IMR-90 (cell line): ENCODE results near the gene EEF1AKMT1. TPM values are rescaled to one million over a fixed set of nuclear protein-coding genes. Genes with fewer than 3 reads are reported as not detected.

Source experiments
- ATAC-seq: fragments of 200-7000 bp; cut with Tn5 transposase; 2 replicates; pipeline ENCODE4 v1.9.1; 2020; ENCODE audit warnings: low read depth, mild to moderate bottlenecking, moderate library complexity
- BruUV-seq: library from RNA; stranded (reverse); fragments of 400-500 nt; replicated peaks from 2 replicates; lab custom pipeline; 2021; lab: Mats Ljungman, UMichigan
- CTCF ChIA-PET: fragments of 300-600 bp; formaldehyde crosslinking; extraction: SDS; loops from one replicate; lab custom pipeline; 2021; ENCODE audit warnings: antibody characterized with exemption; lab: Yijun Ruan, JAX
- POLR2A ChIA-PET: fragments of 300-600 bp; sonication (Branson Sonifier 250); formaldehyde crosslinking; loops from one replicate; lab custom pipeline; 2022; ENCODE audit warnings: antibody characterized with exemption; ENCODE audit not compliant: unreplicated experiment; lab: Charles Lee
- DNase-seq: peaks from one replicate; pipeline ENCODE4 v3.0.0; 2013
- H2AFZ ChIP-seq: replicated peaks from 2 replicates; pipeline ENCODE3; 2013; ENCODE audit warnings: low read length, mild to moderate bottlenecking; ENCODE audit not compliant: poor library complexity
- H2AK5ac ChIP-seq: 2 replicates; pipeline ENCODE4 v1.6.1; 2013; ENCODE audit warnings: low read depth, low read length, inconsistent platforms
- H2AK9ac ChIP-seq: replicated peaks from 2 replicates; pipeline ENCODE3; 2013; ENCODE audit warnings: mild to moderate bottlenecking, low read depth, low read length, moderate library complexity; ENCODE audit not compliant: poor library complexity
- H2BK120ac ChIP-seq: 2 replicates; pipeline ENCODE4 v1.6.1; 2013; ENCODE audit warnings: low read depth, low read length, inconsistent platforms
- H2BK15ac ChIP-seq: 3 replicates; pipeline ENCODE4 v1.6.1; 2013; ENCODE audit warnings: low read depth, low read length, inconsistent platforms
- H2BK20ac ChIP-seq: 2 replicates; pipeline ENCODE4 v1.6.1; 2013; ENCODE audit warnings: low read depth, mild to moderate bottlenecking, inconsistent platforms, low read length, moderate library complexity
- H2BK5ac ChIP-seq: 2 replicates; pipeline ENCODE4 v1.6.1; 2013; ENCODE audit warnings: mild to moderate bottlenecking, low read depth, low read length, inconsistent platforms; ENCODE audit not compliant: poor library complexity, severe bottlenecking
- H3K14ac ChIP-seq: replicated peaks from 2 replicates; pipeline ENCODE4 v1.6.1; 2013; ENCODE audit warnings: low read depth, low read length, inconsistent platforms
- H3K18ac ChIP-seq: 2 replicates; pipeline ENCODE4 v1.6.1; 2013; ENCODE audit warnings: low read depth, low read length, control low read depth
- H3K23ac ChIP-seq: 2 replicates; pipeline ENCODE4 v1.6.1; 2013; ENCODE audit warnings: low read depth, low read length, inconsistent platforms
- H3K27ac ChIP-seq: 2 replicates; pipeline ENCODE4 v1.5.1; 2013; ENCODE audit warnings: mild to moderate bottlenecking, control low read depth, low read length; ENCODE audit not compliant: insufficient read depth
- H3K27me3 ChIP-seq: 2 replicates; pipeline ENCODE4 v1.6.1; 2013; ENCODE audit warnings: low read length; ENCODE audit not compliant: control insufficient read depth, insufficient read depth
- H3K36me3 ChIP-seq: 2 replicates; pipeline ENCODE4 v1.6.1; 2013; ENCODE audit warnings: low read length, mixed read lengths; ENCODE audit not compliant: control insufficient read depth, insufficient read depth
- H3K4ac ChIP-seq: 2 replicates; pipeline ENCODE4 v1.6.1; 2013; ENCODE audit warnings: low read depth, low read length, inconsistent platforms
- H3K4me1 ChIP-seq: 2 replicates; pipeline ENCODE4 v1.6.1; 2013; ENCODE audit warnings: low read length, mixed read lengths; ENCODE audit not compliant: control insufficient read depth, insufficient read depth
- H3K4me2 ChIP-seq: 2 replicates; pipeline ENCODE4 v1.6.1; 2013; ENCODE audit warnings: low read depth, mild to moderate bottlenecking, control low read depth, low read length, moderate library complexity
- H3K4me3 ChIP-seq: 2 replicates; pipeline ENCODE4 v1.5.1; 2013; ENCODE audit warnings: low read depth, mild to moderate bottlenecking, control low read depth, low read length, moderate library complexity; ENCODE audit not compliant: insufficient read depth
- H3K56ac ChIP-seq: 2 replicates; pipeline ENCODE4 v1.6.1; 2013; ENCODE audit warnings: low read length, inconsistent platforms; ENCODE audit not compliant: insufficient read depth; ENCODE audit errors: extremely low read depth
- H3K79me1 ChIP-seq, 2 experiments: 2 replicates each; pipeline ENCODE4 v1.6.1; 2013; ENCODE audit warnings: low read length in 2 of 2, inconsistent platforms in 1 of 2, low read depth in 1 of 2
- H3K9ac ChIP-seq: 2 replicates; pipeline ENCODE4 v1.6.1; 2013; ENCODE audit warnings: low read depth, low read length, control low read depth
- H3K9me1 ChIP-seq: 2 replicates; pipeline ENCODE4 v1.6.1; 2013; ENCODE audit warnings: low read length, inconsistent platforms; ENCODE audit not compliant: insufficient read depth
- H3K9me3 ChIP-seq: 2 replicates; pipeline ENCODE4 v1.6.1; 2013; ENCODE audit warnings: low read length; ENCODE audit not compliant: control insufficient read depth, insufficient read depth
- H4K20me1 ChIP-seq: 2 replicates; pipeline ENCODE4 v1.6.1; 2013; ENCODE audit warnings: low read length, inconsistent platforms; ENCODE audit not compliant: insufficient read depth
- H4K5ac ChIP-seq: 2 replicates; pipeline ENCODE4 v1.6.1; 2013; ENCODE audit warnings: mild to moderate bottlenecking, low read depth, low read length, control low read depth
- H4K8ac ChIP-seq, 2 experiments: 2 replicates each; pipeline ENCODE4 v1.6.1; 2013; ENCODE audit warnings: low read depth in 2 of 2, low read length in 2 of 2, control low read depth in 1 of 2, inconsistent platforms in 1 of 2
- H4K91ac ChIP-seq: 2 replicates; pipeline ENCODE4 v1.6.1; 2013; ENCODE audit warnings: low read depth, low read length, inconsistent platforms; ENCODE audit not compliant: insufficient read depth
- FOS ChIP-seq: fragments of 150-350 bp; IDR thresholded peaks from 2 replicates; pipeline ENCODE4 v1.6.1; 2016; ENCODE audit warnings: low read depth, low read length
- MAZ ChIP-seq: IDR thresholded peaks from 2 replicates; pipeline ENCODE4 v1.6.1; 2012; ENCODE audit warnings: low read depth, mild to moderate bottlenecking, low read length, improper control_type of control experiment, moderate library complexity, borderline replicate concordance
- RAD21 ChIP-seq: IDR thresholded peaks from 2 replicates; pipeline ENCODE4 v1.6.1; 2012; ENCODE audit warnings: low read length, improper control_type of control experiment
- RFX5 ChIP-seq: IDR thresholded peaks from 2 replicates; pipeline ENCODE4 v1.8.0; 2012; ENCODE audit warnings: low read depth, mild to moderate bottlenecking, low read length, moderate library complexity
- WGBS, 2 experiments: methylation state at CpG; one replicate each; pipeline versions ENCODE4 v1.1.5 to v1.1.7; 2013; ENCODE audit warnings: missing lambda C conversion rate in 2 of 2; ENCODE audit not compliant: insufficient read length in 1 of 2; ENCODE audit errors: extremely low coverage in 2 of 2; 5-methylcytosine and 5-hydroxymethylcytosine counted together
- dilution Hi-C: fragments of 300-500 bp; cut with HindIII; formaldehyde crosslinking; loops from one replicate; pipeline ENCODE4 v1.14.3; 2018; ENCODE audit warnings: low sequenced_read_pairs; ENCODE audit not compliant: unreplicated experiment
- in situ Hi-C: fragments of 300-500 bp; cut with MboI; formaldehyde crosslinking; loops from 3 replicates; pipeline ENCODE4 v1.14.3; 2019; ENCODE audit warnings: low sequenced_read_pairs, inconsistent platforms, mixed read lengths
- intact Hi-C: fragments of 100-400 bp; cut with micrococcal nuclease; formaldehyde crosslinking; loops from 2 replicates; pipeline ENCODE4 v1.10.0; 2022
- polyA plus RNA-seq, 3 experiments: library from polyadenylated mRNA; depleted of rRNA; stranded (reverse); fragments of >200 nt; gene quantifications; 2 replicates each; pipeline ENCODE4 v1.2.3, GENCODE V29; 2012; ENCODE audit warnings: low replicate concordance in 1 of 3
- total RNA-seq: library from RNA; depleted of rRNA; stranded (reverse); fragments of >200 nt; gene quantifications from 2 replicates; pipeline ENCODE4 v1.2.3, GENCODE V29; 2012

EEF1AKMT1 gene
- total and polyA plus RNA-seq, 2 of the 4 experiments (the other 2 are of a cell fraction) = 10.0 to 10.6 TPM

DNA sequence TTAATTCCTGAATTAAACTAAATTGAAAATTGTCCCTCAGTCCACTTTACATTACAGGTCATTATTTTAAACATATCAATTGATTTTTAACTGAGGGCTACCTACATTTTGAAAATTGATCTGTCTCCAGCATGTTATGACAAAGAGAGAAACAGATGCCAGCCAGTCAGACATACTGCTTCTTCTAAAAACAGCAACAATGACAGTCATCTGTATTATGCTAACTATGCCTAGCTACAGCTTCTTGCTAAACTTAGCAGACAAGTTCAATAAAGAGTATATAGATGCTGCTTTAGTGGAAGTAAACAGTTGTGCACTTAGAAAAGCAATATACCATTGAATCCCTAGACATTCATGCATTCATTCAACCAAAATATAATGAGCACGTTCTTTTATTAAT is 48.6 kb upstream of the EEF1AKMT1 start:
- Histone ChIP-seq H3K9ac (no peak overlapping the region), H3K9me3 (no peaks in the 10 kb centered on the region), H3K4ac (no peak overlapping the region), H2BK20ac (no peak overlapping the region), H3K14ac (no peak overlapping the region), H2AK5ac (no peak overlapping the region), H3K4me3 (no peak overlapping the region), H3K56ac (no peak overlapping the region), H3K27me3 (no peaks in the 10 kb centered on the region), H3K18ac (no peak overlapping the region), H3K36me3 (no peaks in the 10 kb centered on the region), H3K23ac (no peak overlapping the region), H4K91ac (no peak overlapping the region), H2AK9ac (no peak overlapping the region), H3K4me2 (no peak overlapping the region), H2BK5ac (no peak overlapping the region), H4K20me1 (peaks cover 3% of the 10 kb centered on the region; the same call in 1 of the 2 replicates), H4K5ac (no peak overlapping the region), H2AFZ (no peak overlapping the region), H3K4me1 (peaks cover 7% of the 10 kb centered on the region), H3K9me1 (no peaks in the 10 kb centered on the region; the same call in 1 of the 2 replicates), H4K8ac (no peak overlapping the region), H3K27ac (no peak overlapping the region), H2BK120ac (no peak overlapping the region), H3K79me1 (peaks cover 7 to 8% of the 10 kb centered on the region in 2 experiments; a peak in 2 of 4 replicates), H2BK15ac (no peak overlapping the region)
- DNase-seq (no peak), ATAC-seq (no peak)
- BruUV-seq = no TSS peak
- ChIA-PET CTCF (no interaction called here), POLR2A (no interaction called here)
- intact Hi-C loops = loop anchor here (10.0 kb wide), 1 partner anchor 628 kb away; the partner anchor contains the start of gene GJB2
- WGBS, 2 experiments = no CpG with 5 or more reads among the region's 1 CpG
- dilution Hi-C loops = no loop called here
- TF ChIP-seq RAD21 (no peak), FOS (no peak), RFX5 (no peak), MAZ (no peak)
- in situ Hi-C loops = no loop called here
